ENCODE results near the gene SLC51A. TPM values are rescaled to one million over a fixed set of nuclear protein-coding genes. Genes with fewer than 3 reads are reported as not detected.
A peak's percentile ranks its signal among the peaks of the same experiment; 100 is the strongest.

The SLC51A gene
- total and polyA plus RNA-seq, 7 donors = 0.31 to 0.44 (median 0.39) TPM; not detected in 3

- no peaks in the 10 kb centered on the region for H3K36me3 ChIP-seq (ENCODE audit: insufficient read depth in 1 of 2, low read depth in 1 of 2)
- peaks cover 3% of the 10 kb centered on the region for H3K4me1 ChIP-seq
- 81 to 82% (median 81%) methylated on average over 15 to 16 of the region's 16 CpGs for whole genome bisulfite sequencing, 3 donors
- H3K4me3 ChIP-seq = no peak overlapping the region
- ATAC-seq = no peak
- H3K9me3 ChIP-seq = no peaks in the 10 kb centered on the region
- H3K27ac ChIP-seq = no peak overlapping the region
- H3K27me3 ChIP-seq (ENCODE audit: insufficient read depth in 3 of 3, low read length in 2 of 3) = no peaks in the 10 kb centered on the region
- DNase-seq = no peak
- no peak for TF ChIP-seq CTCF (IDR thresholded peaks at IDR 0.05)
- intact Hi-C loops (cut with DNase I) = no loop called here
These were observed 1.4 kb upstream of the SLC51A start for GRCh38 chr3:196214783-196215441.

GRCh38 chr3:196215493-196216020 is 777 bp upstream of the SLC51A start:
- WGBS, 3 donors = 76 to 79% (median 77%) methylated on average over 10 of the region's 10 CpGs
- H3K9me3 ChIP-seq = no peaks in the 10 kb centered on the region
- no peak for ATAC-seq

DNA sequence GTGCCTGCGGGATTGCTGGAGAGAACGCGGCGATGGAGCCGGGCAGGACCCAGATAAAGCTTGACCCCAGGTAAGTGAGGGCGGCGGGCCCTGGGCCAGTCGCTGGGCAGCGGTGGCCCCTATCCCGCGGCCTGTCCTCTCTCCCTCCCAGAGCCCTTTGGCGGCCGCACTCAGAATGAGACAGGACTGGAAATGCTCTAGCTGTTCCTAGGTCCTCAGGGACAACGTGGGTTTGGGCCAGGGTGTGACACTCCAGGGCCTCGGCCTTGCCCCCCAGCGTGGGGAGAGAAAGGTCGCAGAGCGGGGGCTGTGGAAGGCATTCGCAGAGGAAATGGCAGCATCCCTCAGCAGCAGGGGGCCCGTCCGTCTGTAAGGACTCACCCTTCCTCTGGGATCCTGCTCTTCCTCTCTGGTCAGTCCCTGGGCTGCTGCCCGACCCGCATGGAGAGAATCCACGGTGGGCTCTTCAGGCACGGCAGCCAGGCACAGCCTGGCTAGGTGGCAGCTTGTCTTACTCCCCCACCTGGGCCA is 412 bp downstream of the SLC51A start:
- Histone ChIP-seq H3K27ac (no peak overlapping the region), H3K27me3 (ENCODE audit: insufficient read depth in 3 of 3, low read length in 2 of 3) (no peaks in the 10 kb centered on the region), H3K36me3 (ENCODE audit: insufficient read depth in 1 of 2, low read depth in 1 of 2) (no peaks in the 10 kb centered on the region), H3K9me3 (no peaks in the 10 kb centered on the region), H3K4me1 (peaks cover 3% of the 10 kb centered on the region), H3K4me3 (no peak overlapping the region)
- DNase-seq (no peak), ATAC-seq (peak in 3 of 4 donors; percentile 13 to 26 (median 26))
- intact Hi-C loops (cut with DNase I) = no loop called here
- WGBS, 3 donors = 32 to 42% (median 36%) methylated on average over 22 to 25 of the region's 25 CpGs
- TF ChIP-seq CTCF (IDR thresholded peaks at IDR 0.05) = no peak

More at GRCh38 chr3:196215493-196216020, 777 bp upstream of the SLC51A start:
- H3K27ac ChIP-seq = no peak overlapping the region
- DNase-seq = no peak
- H3K27me3 ChIP-seq (ENCODE audit: insufficient read depth in 3 of 3, low read length in 2 of 3) = no peaks in the 10 kb centered on the region
- H3K36me3 ChIP-seq (ENCODE audit: insufficient read depth in 1 of 2, low read depth in 1 of 2) = no peaks in the 10 kb centered on the region
- H3K4me3 ChIP-seq = no peak overlapping the region
- no peak for TF ChIP-seq CTCF (IDR thresholded peaks at IDR 0.05)
- intact Hi-C loops (cut with DNase I) = no loop called here
- H3K4me1 ChIP-seq = peaks cover 3% of the 10 kb centered on the region

DNA sequence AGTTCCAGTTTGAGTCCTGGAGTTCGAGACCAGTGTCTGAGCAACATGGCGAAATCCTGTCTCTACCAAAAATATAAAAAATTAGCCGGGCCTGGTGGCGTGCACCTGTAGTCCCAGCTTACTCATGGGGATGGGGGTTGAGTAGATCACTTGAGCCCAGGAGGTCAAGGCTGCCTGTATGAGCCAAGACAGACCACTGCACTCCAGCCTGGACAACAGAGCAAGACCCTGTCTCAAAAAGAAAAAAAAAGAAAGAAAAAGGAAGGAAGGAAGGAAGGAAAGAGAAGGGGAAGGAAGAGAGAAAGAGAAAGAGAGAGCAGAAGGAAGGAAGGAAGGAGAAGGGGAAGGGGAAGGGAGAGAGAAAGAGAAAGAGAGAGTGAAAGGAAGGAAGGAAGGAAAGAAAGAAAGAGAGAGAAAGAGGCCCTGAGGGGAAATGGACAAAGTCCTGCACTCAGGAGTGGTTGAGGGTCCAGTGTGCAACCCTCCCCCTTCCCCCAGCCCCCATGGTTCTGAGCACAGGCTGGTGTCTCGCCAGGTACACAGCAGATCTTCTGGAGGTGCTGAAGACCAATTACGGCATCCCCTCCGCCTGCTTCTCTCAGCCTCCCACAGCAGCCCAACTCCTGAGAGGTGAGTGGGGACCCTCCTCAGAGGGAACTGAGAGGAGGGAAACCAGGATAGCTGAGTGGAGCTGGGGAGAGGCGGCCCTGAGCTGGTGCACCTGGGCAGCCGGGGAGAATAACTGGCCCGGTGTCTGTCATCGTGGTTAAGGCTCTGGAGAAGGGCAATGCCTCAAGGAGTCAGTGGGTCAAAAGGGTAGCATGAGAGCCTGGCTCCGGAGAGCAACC is 1.2 kb downstream of the SLC51A start:
- WGBS, 3 donors = 92 to 95% (median 94%) methylated on average over 12 of the region's 12 CpGs
- no peak for TF ChIP-seq CTCF (IDR thresholded peaks at IDR 0.05)
- Histone ChIP-seq H3K27ac (no peak overlapping the region), H3K36me3 (ENCODE audit: insufficient read depth in 1 of 2, low read depth in 1 of 2) (no peaks in the 10 kb centered on the region), H3K4me1 (peaks cover 3% of the 10 kb centered on the region), H3K27me3 (ENCODE audit: insufficient read depth in 3 of 3, low read length in 2 of 3) (no peaks in the 10 kb centered on the region), H3K4me3 (no peak overlapping the region), H3K9me3 (no peaks in the 10 kb centered on the region)
- DNase-seq = no peak
- intact Hi-C loops (cut with DNase I) = no loop called here
- ATAC-seq = no peak

Data from psoas muscle (tissue), 8 donors.